Progenitor cell of endocrine pancreas (in vitro differentiated cells): ENCODE measurements around the gene THUMPD3. TPM values are rescaled to one million over a fixed set of nuclear protein-coding genes. Genes with fewer than 3 reads are reported as not detected.

ENCODE experiments used
- DNase-seq: peaks from one replicate; pipeline ENCODE4 v3.0.0; 2021; ENCODE audit warnings: low spot score; ENCODE audit not compliant: unreplicated experiment
- H3K27ac Mint-ChIP-seq: 2 replicates; pipeline ENCODE4 v1.8.0; 2021; ENCODE audit warnings: mild to moderate bottlenecking, moderate library complexity, mixed read lengths
- H3K27me3 Mint-ChIP-seq: 2 replicates; pipeline ENCODE4 v1.8.0; 2021; ENCODE audit warnings: mixed read lengths
- H3K36me3 Mint-ChIP-seq: 2 replicates; pipeline ENCODE4 v1.8.0; 2022; ENCODE audit warnings: mixed read lengths; ENCODE audit not compliant: insufficient read depth
- H3K4me1 Mint-ChIP-seq: 2 replicates; pipeline ENCODE4 v1.8.0; 2021; ENCODE audit warnings: low read depth, mixed read lengths
- H3K4me3 Mint-ChIP-seq: 2 replicates; pipeline ENCODE4 v1.8.0; 2021; ENCODE audit warnings: low read depth, mild to moderate bottlenecking, moderate library complexity, mixed read lengths
- H3K9me3 Mint-ChIP-seq: 2 replicates; pipeline ENCODE4 v1.8.0; 2021; ENCODE audit warnings: low read depth, mixed read lengths
- CTCF ChIP-seq: fragments of 200-600 bp; sonication (generic); IDR thresholded peaks from one replicate; pipeline ENCODE4 v1.5.0; 2021; ENCODE audit warnings: antibody characterized with exemption, mild to moderate bottlenecking; ENCODE audit not compliant: unreplicated experiment
- total RNA-seq: library from RNA; stranded (reverse); gene quantifications from 2 replicates; pipeline ENCODE4 v1.2.1, GENCODE V29; 2021

THUMPD3 gene
- total RNA-seq, 1 donor from 2014 or later: 61.3 TPM

- Mint-ChIP-seq H3K36me3 (peaks cover 38% of the 10 kb centered on the region), H3K4me3 (no peak overlapping the region), H3K27me3 (no peaks in the 10 kb centered on the region), H3K9me3 (no peaks in the 10 kb centered on the region), H3K4me1 (peaks cover 16% of the 10 kb centered on the region), H3K27ac (peak overlapping the region; percentile 76)
- TF ChIP-seq CTCF: no peak
- no peak for DNase-seq
Measured at GRCh38 chr3:9387322-9387655, 24.4 kb downstream of the THUMPD3 start.

- H3K36me3 Mint-ChIP-seq: peaks cover 38% of the 10 kb centered on the region
- DNase-seq: no peak
- H3K9me3 Mint-ChIP-seq: no peaks in the 10 kb centered on the region
- TF ChIP-seq CTCF: no peak
- H3K4me3 Mint-ChIP-seq: no peak overlapping the region
- H3K27me3 Mint-ChIP-seq: no peaks in the 10 kb centered on the region
- H3K27ac Mint-ChIP-seq: peak overlapping the region; percentile 64
- peaks cover 18% of the 10 kb centered on the region for H3K4me1 Mint-ChIP-seq
Measured at GRCh38 chr3:9388142-9388541, 25.3 kb downstream of the THUMPD3 start.

GRCh38 chr3:9388562-9389272 is 25.9 kb downstream of the THUMPD3 start:
- H3K27me3 Mint-ChIP-seq: no peaks in the 10 kb centered on the region
- peaks cover 40% of the 10 kb centered on the region for H3K36me3 Mint-ChIP-seq
- TF ChIP-seq CTCF: no peak
- DNase-seq: no peak
- peak overlapping the region; percentile 49 for H3K27ac Mint-ChIP-seq
- H3K9me3 Mint-ChIP-seq: no peaks in the 10 kb centered on the region
- H3K4me1 Mint-ChIP-seq: peaks cover 20% of the 10 kb centered on the region
- no peak overlapping the region for H3K4me3 Mint-ChIP-seq

- H3K4me3 Mint-ChIP-seq: no peak overlapping the region
- DNase-seq: no peak
- peaks cover 37% of the 10 kb centered on the region for H3K36me3 Mint-ChIP-seq
- no peaks in the 10 kb centered on the region for H3K27me3 Mint-ChIP-seq
- no peak for TF ChIP-seq CTCF
- H3K27ac Mint-ChIP-seq: no peak overlapping the region
- H3K4me1 Mint-ChIP-seq: peaks cover 27% of the 10 kb centered on the region
- no peaks in the 10 kb centered on the region for H3K9me3 Mint-ChIP-seq
Measured at GRCh38 chr3:9390265-9390888, 27.5 kb downstream of the THUMPD3 start.

- Mint-ChIP-seq H3K4me1 (peaks cover 32% of the 10 kb centered on the region), H3K27me3 (no peaks in the 10 kb centered on the region), H3K36me3 (peaks cover 31% of the 10 kb centered on the region), H3K27ac (peak overlapping the region; percentile 73), H3K4me3 (no peak overlapping the region), H3K9me3 (no peaks in the 10 kb centered on the region)
- DNase-seq: no peak
- no peak for TF ChIP-seq CTCF
Measured at GRCh38 chr3:9392041-9392440, 29.2 kb downstream of the THUMPD3 start.
